Spleen (tissue), 7 donors: Measurements from ENCODE around the gene HTR3B.

Experiments used
- POLR2A ChIP-seq, 3 donors: fragments of 450-650 bp; IDR thresholded peaks; one replicate each; pipeline ENCODE4 v1.5.1; 2017; ENCODE audit warnings: antibody characterized with exemption in 3 of 3, mild to moderate bottlenecking in 1 of 3
- TF ChIP-seq, protein P1 (sequence below), 11 experiments: fragments of 200-600 bp in 7 of 11; fragments of 450-650 bp in 4 of 11; sonication (generic) in 4 of 11; IDR thresholded peaks in 8 of 11; conservative IDR thresholded peaks in 3 of 11; 1 replicate in 7 of 11; 2 replicates in 4 of 11; pipeline versions ENCODE4 v1.4.0 to v1.8.0; 2016 to 2021; ENCODE audit warnings: antibody characterized with exemption in 11 of 11, inconsistent platforms in 4 of 11, mild to moderate bottlenecking in 1 of 11
- donor health status: DM: no; HTN: no; CAD: no; lungs with moderate emphysema.
- donor health status: DM: no; HTN: no; CAD: no.
- donor health status: DM: no; HTN: no; CAD: no.

DNA sequence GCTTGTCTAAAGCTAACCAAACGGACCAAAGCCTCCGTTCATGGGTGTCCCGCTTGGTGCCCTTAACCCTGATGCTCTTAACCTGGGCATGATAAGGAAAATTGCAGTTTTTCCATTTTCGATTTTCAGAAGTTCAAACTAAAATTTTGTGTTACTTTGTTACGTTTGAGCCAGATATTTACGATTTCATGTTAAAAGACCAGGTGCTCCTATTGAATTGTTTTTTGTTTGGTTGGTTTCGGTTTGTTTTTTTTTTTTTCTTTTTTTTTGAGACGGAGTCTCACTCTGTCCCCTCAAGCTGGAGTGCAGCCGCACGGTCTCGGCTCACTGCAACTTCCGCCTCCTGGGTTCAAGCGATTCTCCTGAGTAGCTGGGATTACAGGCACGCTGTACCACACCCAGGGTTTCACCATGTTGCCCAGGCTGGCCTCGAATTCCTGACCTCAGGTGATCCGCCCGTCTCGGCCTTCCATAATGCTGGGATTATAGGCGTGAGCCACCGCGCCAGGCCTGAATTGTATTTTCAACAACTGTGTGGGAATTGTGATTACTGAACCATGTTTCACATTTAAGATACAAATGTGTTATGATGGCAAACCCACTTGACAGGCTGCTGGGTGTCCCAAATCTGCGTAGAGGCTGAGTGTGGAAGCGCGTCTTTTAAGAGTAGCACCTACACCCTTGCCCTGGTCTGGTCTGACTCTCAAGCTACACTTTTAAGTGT, 28.4 kb upstream of the HTR3B start:
- TF ChIP-seq, protein P1, sequence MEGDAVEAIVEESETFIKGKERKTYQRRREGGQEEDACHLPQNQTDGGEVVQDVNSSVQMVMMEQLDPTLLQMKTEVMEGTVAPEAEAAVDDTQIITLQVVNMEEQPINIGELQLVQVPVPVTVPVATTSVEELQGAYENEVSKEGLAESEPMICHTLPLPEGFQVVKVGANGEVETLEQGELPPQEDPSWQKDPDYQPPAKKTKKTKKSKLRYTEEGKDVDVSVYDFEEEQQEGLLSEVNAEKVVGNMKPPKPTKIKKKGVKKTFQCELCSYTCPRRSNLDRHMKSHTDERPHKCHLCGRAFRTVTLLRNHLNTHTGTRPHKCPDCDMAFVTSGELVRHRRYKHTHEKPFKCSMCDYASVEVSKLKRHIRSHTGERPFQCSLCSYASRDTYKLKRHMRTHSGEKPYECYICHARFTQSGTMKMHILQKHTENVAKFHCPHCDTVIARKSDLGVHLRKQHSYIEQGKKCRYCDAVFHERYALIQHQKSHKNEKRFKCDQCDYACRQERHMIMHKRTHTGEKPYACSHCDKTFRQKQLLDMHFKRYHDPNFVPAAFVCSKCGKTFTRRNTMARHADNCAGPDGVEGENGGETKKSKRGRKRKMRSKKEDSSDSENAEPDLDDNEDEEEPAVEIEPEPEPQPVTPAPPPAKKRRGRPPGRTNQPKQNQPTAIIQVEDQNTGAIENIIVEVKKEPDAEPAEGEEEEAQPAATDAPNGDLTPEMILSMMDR (IDR thresholded peaks at IDR 0.05 in 8 of 11, conservative IDR thresholded peaks at IDR 0.05 in 3 of 11) = no peak
- TF ChIP-seq POLR2A (IDR thresholded peaks at IDR 0.05) = no peak
